GM13977 (cell line): ENCODE results near the gene MYRIP.
"Not testable (repeated sequence)": the region's sequence is repeated elsewhere in the genome, so short reads cannot be mapped to it uniquely, and the experiment has no call there.

Experiments
- DNase-seq: peaks from one replicate; pipeline ENCODE4 v3.0.0; 2012; ENCODE audit warnings: low spot score
- CTCF ChIP-seq: IDR thresholded peaks from 2 replicates; pipeline ENCODE4 v1.5.1; 2012; ENCODE audit warnings: mild to moderate bottlenecking, control low read depth; ENCODE audit not compliant: insufficient read depth; ENCODE audit errors: extremely low read depth, missing control alignments
- in situ Hi-C: fragments of 300-500 bp; cut with MboI; formaldehyde crosslinking; loops from one replicate; pipeline ENCODE4 v1.12.0; 2022; ENCODE audit warnings: low sequenced_read_pairs, low pct_unique_long_range_greater_than_20kb, mixed read lengths, inconsistent platforms; ENCODE audit not compliant: unreplicated experiment

The MYRIP gene

GRCh38 chr3:40078590-40078989 lies 269.2 kb downstream of the MYRIP start:
- TF ChIP-seq CTCF = no peak
- no peak for DNase-seq
- in situ Hi-C loops = no loop called here

DNA sequence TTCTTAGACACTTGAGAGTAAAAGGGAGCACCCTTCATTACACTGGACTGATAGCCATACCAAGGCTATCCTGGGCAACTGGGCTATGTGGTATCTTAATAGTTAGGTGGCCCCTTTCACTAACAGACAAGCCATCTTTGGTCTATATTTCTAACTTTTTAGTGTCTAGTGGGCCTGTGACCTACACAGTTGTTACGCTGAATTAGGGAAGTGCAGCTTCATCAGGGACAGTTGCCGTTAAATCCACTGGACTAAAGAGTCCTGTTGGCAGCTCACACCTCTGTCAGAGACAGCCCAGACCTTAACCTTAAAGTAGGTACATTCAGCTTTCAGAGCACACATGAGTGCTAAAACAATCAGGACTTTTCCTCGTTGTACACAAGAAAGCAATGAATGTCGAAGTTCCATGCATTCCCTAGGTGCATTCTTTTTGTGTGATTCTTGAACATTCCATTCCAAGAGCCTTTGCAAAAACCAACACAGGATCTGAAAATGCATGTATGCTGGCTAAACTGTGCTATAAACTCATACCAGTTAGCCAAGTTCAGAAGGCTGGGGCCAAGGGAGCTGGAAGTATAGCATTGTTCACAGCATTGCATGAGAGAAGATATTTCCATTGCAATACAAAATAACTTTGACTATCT lies 269.9 kb downstream of the MYRIP start:
- TF ChIP-seq CTCF = no peak
- DNase-seq = no peak
- in situ Hi-C loops = no loop called here

DNA sequence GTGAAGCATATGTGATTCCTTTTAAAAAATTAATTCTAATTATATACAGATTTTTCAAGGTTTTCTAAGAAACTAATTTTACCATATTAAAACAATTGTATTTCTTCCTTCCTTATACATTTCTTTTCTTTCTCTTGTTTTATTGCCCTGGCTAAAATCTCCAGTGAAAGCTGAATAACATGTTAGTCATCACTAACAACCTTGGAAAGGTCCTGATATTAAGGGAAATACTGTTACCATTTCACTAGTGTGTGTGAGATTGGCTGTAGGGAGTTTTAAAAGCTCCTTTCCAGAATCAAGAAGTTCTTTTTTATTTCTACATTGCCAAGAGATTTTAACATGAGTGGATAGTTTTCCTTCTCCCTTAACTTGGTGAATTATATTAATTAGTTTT lies 270.4 kb downstream of the MYRIP start:
- DNase-seq = no peak
- no peak for TF ChIP-seq CTCF
- in situ Hi-C loops = no loop called here

DNA sequence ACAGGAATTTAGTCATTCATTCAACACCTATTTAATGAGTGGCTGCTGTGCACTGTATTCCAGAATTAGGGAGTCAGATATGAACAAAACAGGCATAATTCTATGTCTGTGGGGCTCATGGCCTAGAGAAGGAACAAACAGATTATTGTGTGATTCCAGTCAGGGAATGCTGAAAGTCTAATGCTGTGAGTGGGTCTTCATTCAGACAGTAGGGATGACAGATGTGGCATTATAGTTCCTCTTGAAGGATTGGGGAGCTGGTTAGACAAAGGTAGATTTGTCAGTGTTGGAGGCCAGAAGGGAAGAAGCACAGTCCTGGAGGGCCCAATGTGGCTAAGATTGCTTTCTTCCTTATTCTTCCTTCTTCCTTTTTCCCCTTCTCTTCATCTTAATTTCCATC lies 273.7 kb downstream of the MYRIP start:
- DNase-seq = no peak
- TF ChIP-seq CTCF = no peak
- in situ Hi-C loops = no loop called here

- in situ Hi-C loops, DNase-seq: not testable (repeated sequence)
Measured at GRCh38 chr3:40084424-40084823, 275.0 kb downstream of the MYRIP start.

- TF ChIP-seq CTCF = no peak
- no peak for DNase-seq
- in situ Hi-C loops = no loop called here
Measured at GRCh38 chr3:40086890-40087883, 277.8 kb downstream of the MYRIP start.
